ENCODE data around the gene MSI2. TPM values are rescaled to one million over a fixed set of nuclear protein-coding genes. Genes with fewer than 3 reads are reported as not detected.

MSI2 gene
- total and polyA plus RNA-seq, 4 donors, result 9.4 to 64.0 (median 30.4) TPM

GRCh38 chr17:57337390-57337789, 81.1 kb downstream of the MSI2 start:
- Histone ChIP-seq H3K27ac (ENCODE audit: low read depth in 1 of 2, low read length in 1 of 2) (no peak overlapping the region), H3K9me3 (ENCODE audit: control insufficient read depth in 4 of 4, insufficient read depth in 3 of 4, low read length in 3 of 4) (no peaks in the 10 kb centered on the region), H3K36me3 (ENCODE audit: control insufficient read depth in 4 of 4, insufficient read depth in 4 of 4, low read length in 4 of 4) (no peaks in the 10 kb centered on the region), H3K9ac (ENCODE audit: insufficient read depth in 1 of 2, low read length in 2 of 2) (no peak overlapping the region), H3K4me3 (no peak overlapping the region), H3K4me1 (ENCODE audit: control insufficient read depth in 5 of 5, insufficient read depth in 5 of 5, low read length in 5 of 5) (peaks cover 0 to 12% (median 0%) of the 10 kb centered on the region in 5 donors), H3K27me3 (ENCODE audit: control insufficient read depth in 3 of 3, insufficient read depth in 3 of 3, low read length in 2 of 3) (no peaks in the 10 kb centered on the region)
- WGBS, 2 donors, result 73 to 82% methylated on average over 12 of the region's 12 CpGs
- ATAC-seq (ENCODE audit: insufficient read depth, low FRiP score) (no peak), DNase-seq (peak; percentile 32 to 47 (median 47))
- no peak for TF ChIP-seq CTCF (IDR thresholded peaks at IDR 0.05; ENCODE audit: control extremely low read depth, extremely low read depth)

- WGBS, 2 donors, result 49 to 71% methylated on average over 13 of the region's 13 CpGs
- DNase-seq, result no peak
Measured at GRCh38 chr17:57338257-57338914, 82.1 kb downstream of the MSI2 start.

GRCh38 chr17:57340160-57340981, 84.0 kb downstream of the MSI2 start:
- Histone ChIP-seq H3K9me3 (ENCODE audit: control insufficient read depth in 4 of 4, insufficient read depth in 3 of 4, low read length in 3 of 4) (no peaks in the 10 kb centered on the region), H3K36me3 (ENCODE audit: control insufficient read depth in 4 of 4, insufficient read depth in 4 of 4, low read length in 4 of 4) (no peaks in the 10 kb centered on the region), H3K4me3 (no peak overlapping the region), H3K27me3 (ENCODE audit: control insufficient read depth in 3 of 3, insufficient read depth in 3 of 3, low read length in 2 of 3) (no peaks in the 10 kb centered on the region), H3K27ac (ENCODE audit: low read depth in 1 of 2, low read length in 1 of 2) (no peak overlapping the region), H3K4me1 (ENCODE audit: control insufficient read depth in 5 of 5, insufficient read depth in 5 of 5, low read length in 5 of 5) (peaks cover 0 to 17% (median 0%) of the 10 kb centered on the region in 5 donors), H3K9ac (ENCODE audit: insufficient read depth in 1 of 2, low read length in 2 of 2) (no peak overlapping the region)
- 88 to 92% methylated on average over 8 of the region's 8 CpGs for WGBS, 2 donors
- no peak for ATAC-seq (ENCODE audit: insufficient read depth, low FRiP score)
- TF ChIP-seq CTCF (IDR thresholded peaks at IDR 0.05; ENCODE audit: control extremely low read depth, extremely low read depth), result no peak
- no peak for DNase-seq

More at GRCh38 chr17:57338257-57338914, 82.1 kb downstream of the MSI2 start:
- Histone ChIP-seq H3K4me3 (no peak overlapping the region), H3K9me3 (ENCODE audit: control insufficient read depth in 4 of 4, insufficient read depth in 3 of 4, low read length in 3 of 4) (no peaks in the 10 kb centered on the region), H3K9ac (ENCODE audit: insufficient read depth in 1 of 2, low read length in 2 of 2) (no peak overlapping the region), H3K27me3 (ENCODE audit: control insufficient read depth in 3 of 3, insufficient read depth in 3 of 3, low read length in 2 of 3) (no peaks in the 10 kb centered on the region), H3K4me1 (ENCODE audit: control insufficient read depth in 5 of 5, insufficient read depth in 5 of 5, low read length in 5 of 5) (peaks cover 0 to 14% (median 0%) of the 10 kb centered on the region in 5 donors), H3K27ac (ENCODE audit: low read depth in 1 of 2, low read length in 1 of 2) (no peak overlapping the region), H3K36me3 (ENCODE audit: control insufficient read depth in 4 of 4, insufficient read depth in 4 of 4, low read length in 4 of 4) (no peaks in the 10 kb centered on the region)
- ATAC-seq (ENCODE audit: insufficient read depth, low FRiP score), result no peak
- no peak for TF ChIP-seq CTCF (IDR thresholded peaks at IDR 0.05; ENCODE audit: control extremely low read depth, extremely low read depth)
